LHCN-M2 (cell line): ENCODE measurements around the gene DGKG. TPM values are rescaled to one million over a fixed set of nuclear protein-coding genes. Genes with fewer than 3 reads are reported as not detected.

ENCODE experiments used
- DNase-seq: peaks from one replicate; pipeline ENCODE4 v3.0.0-alpha.2; 2012; ENCODE audit warnings: low read depth
- total RNA-seq: library from RNA; depleted of rRNA; stranded (reverse); fragments of >200 nt; gene quantifications from 2 replicates; pipeline ENCODE4 v1.2.3, GENCODE V29; 2014

Gene DGKG
- total RNA-seq, 1 experiment from 2014 or later, result 4.1 TPM

DNA sequence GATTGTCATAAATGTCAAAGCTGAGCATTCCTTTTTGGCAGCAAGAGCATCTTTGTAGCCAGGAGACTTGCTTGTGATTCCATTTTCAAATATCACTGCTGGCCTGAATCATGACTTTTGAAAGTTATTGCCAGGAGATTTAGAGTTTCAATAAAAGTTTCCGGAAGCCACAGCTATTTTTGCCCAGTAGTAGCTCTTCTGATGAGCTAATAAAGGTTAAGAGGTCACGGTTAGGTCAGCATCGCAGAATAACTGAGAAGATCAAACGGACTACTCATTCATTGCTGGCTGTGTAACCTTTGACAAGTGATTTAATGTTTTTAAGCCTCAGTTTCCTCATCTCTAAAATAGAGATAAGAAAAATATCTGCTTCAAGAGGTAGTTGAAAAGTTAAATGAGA, 148.1 kb downstream of the DGKG start:
- DNase-seq, result peak; percentile 40

DNA sequence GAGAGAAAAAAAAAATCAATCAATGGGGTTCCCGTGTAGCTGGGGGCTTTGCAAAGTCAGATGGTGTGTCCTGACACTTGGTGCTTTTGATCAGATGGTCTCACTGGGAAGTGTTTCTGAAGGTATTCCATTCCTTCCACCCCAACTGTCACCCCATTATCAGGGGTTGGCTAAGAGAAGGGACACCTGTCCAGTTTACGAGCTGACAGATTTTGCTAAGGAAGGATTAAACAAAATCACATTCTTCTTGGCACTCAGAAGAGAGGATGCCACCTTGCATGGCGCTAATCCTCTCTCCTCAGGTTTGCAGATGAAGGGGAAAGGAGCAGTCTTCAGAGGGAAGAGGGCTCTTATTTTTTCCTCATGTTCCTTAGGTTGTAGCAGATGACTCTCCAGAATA, 149.4 kb downstream of the DGKG start:
- no peak for DNase-seq

DNA sequence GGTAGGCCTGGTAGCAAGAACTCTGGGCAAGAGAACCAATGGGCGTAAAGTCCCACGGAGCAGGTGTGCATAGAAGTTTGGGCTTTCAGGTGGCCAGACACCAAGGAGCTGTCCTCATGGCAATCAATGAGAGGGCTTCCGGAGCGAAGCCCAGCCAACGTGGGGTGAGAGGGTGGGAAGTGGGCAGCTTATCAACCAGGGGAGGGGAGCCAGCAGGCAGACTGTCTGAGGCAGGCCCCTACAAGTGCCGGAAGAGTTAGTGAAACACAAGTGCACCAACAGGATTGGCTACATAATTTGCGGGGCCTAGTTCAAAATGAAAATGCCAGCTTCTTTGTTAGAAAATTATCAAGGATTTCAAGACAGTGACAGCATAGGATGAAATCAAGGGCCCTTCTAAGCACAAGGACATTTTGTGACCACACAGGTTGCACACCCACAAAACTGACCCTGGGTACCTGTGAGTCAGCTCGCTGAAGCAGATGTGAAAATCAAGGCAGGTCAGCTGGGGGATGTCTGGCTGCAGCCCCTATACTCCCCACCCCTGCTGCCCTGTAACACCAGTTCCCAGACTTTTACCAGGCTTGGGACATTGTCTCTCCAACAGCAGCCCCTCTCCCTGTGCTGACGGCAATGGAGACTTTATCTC, 151.1 kb downstream of the DGKG start:
- no peak for DNase-seq

DNA sequence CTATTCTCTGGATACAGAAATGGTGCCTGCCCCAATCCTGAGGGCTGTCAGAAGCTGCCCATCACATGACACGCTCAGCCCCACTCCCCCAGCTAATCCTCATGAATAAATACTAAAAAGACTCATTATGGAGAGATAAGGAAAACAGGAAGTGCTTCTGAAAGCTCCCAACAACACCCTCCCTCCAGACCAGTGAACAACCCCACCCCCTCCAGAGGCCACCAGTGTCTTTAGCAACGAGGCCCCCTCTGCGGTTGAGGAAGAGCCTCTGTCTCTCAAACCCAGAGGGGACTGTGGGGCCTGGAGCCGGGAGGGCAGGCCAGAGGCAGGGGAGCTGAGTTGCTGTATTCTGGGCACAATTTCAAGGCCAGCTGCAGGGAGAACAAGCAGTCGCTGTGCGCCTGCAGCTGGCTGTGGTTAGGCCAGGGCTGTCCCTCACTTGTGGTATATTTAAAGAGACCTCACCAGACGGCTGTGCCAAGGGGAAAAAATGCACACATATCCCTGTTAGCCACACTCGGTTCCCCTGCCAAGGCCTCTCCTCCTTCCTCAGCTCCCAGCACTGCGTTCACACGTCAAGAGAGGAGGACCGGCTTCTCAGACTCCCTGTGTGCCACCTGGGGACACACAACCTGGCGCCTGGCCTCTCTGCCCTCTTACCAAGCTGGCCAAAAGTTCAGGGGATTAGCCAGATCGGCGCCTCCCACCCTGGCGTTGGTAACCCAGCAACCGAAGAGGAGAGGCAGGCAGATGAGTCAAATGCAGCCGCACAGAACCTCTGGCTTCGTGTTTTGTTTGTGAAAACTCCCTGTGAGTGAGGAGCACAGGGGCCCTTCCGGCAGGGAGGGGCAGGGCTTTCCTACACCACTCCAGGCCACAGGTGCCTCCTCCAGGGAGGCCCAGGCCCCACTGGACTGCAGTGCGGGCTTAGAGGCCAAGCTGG, 152.0 kb downstream of the DGKG start:
- DNase-seq, result peak; percentile 86

DNA sequence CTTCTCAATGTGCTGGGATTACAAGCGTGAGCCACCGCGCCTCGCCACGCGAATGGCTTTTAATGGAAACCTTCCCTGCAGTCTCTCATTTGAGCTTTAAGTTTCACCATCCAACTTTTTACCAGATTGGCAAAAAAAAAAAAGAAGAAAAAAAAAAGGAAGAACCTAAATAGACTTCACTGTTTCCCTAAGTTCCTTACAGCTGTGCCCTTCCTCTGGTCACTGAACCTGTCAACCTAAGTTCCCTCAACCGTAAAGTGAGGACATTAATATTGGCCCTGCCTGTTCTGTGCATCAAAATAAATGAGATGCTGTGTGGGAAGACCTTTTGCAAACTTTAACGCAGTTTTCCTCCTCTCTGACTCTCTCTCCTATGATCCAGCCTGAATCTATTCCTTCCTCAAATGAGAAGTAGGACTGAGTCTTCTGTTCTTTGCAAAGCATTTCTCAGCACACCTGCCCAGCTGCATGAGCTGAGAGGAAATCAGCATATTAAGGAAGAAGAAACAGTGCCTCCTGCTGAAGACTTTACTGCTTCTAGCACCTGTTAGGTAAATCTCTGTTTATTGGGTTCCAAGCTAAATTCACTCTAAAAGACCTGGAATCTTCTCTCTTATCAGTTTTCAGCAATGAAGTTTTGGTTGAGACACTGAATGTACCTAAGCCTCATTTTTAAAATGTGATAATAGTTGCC, 153.6 kb downstream of the DGKG start:
- DNase-seq, result no peak

DNA sequence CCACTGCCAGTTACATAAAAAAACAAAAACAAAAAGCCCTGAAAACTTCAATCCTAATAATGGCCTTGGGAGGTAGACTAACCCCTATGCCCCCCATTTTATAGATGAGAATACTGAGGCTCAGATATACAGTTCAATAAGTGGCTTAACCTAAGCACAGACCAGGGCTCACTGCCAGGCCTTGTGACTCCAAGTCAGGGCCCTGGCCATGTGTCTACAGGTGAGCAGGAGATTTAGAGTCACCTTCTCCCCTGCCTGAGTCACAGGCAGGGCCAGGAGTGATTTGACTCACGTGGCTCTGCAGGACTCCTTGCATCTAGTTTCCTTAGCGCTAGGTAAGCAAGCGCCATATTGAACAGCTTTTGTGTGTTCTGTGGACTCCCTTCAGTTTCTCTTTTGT, 154.5 kb downstream of the DGKG start:
- DNase-seq, result no peak

DNA sequence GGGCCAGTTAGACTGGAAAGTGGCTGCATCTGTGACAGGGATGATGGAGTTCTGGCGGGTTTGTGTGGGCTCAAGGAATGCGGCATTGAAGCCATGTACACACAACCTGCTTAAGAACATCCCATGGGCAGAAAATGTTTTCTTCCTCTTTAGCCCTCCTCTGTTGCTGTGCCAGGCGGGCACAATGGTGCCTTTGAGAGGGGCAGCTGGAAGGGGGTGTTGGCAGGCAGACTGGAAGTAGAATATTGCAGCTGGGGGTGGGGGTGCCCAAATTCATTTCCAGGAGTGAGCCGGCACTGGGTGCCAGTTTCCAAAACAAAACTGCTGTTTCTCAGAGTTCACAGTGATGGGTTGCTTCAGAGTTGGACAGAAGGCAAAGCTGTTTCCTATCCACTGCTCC, 161.3 kb downstream of the DGKG start:
- no peak for DNase-seq

DNA sequence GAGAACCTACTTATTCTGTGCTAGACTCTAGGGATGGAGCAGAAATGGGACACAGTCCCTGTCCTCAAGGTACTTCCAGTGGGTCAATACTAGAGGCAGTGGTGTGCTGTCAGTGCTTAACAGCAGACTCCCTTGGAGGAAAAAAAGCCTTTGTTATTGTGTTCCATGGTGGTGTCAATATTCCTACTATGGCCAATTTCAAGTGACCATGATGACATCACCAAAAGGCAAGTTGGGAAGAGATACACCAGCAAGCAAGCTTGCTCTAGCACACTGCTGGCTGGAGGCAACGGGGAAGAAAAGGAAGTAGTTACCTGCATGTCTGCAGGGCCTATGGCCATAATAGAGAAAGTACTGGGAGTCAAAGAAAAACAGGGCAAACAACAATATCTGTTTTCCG, 163.6 kb downstream of the DGKG start:
- DNase-seq, result no peak

DNA sequence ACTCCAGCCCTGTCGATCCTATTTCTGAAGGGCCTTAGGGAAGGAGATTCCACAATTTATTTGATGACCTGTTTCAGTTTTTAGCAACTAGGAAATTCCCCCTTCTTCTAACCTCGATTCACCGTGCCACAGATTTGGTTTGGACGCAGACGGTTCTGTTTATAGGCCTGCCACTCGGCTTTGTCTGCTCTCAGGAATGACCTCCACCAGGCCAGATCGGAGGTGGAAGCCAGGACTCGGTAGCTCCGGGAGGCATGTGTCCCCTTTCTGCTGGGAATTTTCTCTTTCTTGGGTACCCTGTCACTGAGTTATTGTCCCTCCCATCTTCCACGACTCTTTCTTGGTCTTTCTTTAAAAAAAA, 167.6 kb downstream of the DGKG start:
- DNase-seq, result no peak

DNA sequence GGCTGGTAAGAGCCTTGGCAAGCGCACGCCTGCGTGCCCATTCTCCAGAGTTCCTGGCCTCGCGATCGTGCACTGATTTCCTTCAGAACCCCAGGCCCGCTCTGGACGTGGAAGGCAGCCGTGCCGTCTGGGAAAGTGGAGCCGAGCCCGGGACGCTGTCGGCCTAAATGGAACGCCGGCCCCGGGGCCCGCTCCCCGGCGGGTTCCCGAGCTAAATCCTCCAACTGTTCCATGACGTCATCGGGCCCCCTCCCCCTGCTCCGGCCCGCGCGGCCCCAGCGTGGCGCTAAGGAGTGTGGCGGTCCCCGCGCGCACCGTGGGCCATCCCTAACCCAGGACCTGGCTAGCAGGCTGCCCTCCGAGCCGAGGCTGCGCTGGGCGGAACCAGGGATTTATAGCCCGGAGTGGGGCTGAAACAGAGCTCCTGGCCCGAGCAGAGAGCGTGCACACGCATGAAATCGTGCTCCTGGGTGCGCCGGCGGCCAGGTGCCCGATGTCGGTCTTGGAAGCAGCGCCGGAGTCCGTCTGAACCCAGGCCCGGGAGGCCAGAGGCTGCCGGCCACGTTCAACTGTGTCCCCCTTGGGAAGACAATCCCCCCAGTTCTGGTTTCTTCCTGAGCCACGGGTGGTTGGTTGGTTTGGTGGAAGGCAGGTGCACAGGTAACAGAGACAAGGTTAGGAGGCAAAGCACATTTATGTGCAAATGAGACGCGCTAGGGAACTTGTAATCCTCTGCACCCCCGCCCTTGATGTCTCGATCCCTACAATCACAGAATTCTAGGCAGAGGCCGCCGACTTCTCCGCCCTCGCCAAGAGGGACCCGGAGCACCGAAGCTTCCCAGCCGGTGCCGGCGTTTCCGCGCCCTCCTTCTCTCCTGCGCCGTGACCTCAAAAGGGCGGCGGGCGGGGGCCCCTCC, 168.2 kb downstream of the DGKG start:
- no peak for DNase-seq

DNA sequence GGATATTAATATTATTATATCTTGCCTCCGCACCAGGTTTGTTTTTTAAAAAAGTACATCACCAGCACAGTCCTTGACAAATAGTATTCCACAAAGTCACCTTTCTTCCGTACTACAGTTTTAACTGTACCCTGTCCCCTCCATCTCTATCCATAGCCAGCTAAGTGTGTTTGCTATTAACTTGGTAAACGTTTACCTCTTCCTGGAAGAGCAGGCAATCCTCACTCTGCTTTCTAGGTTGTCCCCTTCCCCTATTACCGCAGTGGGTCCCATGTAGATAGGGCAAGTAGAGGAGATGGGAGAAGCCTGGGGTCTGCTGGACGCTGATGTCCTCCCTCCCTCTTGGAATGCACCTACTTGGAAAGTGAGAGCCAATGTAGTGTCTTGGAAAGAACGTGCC, 169.2 kb downstream of the DGKG start:
- no peak for DNase-seq

DNA sequence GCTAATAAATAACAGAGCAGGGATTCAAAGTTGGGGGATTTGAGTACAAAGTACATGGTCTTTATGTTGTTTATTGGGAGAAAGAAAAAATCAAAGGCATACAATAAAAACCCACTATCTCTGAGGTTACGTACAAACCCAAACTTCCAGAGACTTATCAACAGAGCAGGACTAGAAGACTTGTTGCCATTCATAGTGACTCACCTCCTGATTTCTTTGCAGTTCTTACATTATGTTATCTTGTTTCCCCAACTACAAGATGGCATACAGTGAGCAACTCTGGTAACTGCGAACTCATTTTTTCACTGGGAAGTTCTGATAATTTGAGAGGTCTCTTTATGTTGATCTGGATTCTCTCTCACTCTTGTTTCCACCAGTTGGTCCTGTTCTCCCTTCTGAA, 172.5 kb downstream of the DGKG start:
- no peak for DNase-seq

DNA sequence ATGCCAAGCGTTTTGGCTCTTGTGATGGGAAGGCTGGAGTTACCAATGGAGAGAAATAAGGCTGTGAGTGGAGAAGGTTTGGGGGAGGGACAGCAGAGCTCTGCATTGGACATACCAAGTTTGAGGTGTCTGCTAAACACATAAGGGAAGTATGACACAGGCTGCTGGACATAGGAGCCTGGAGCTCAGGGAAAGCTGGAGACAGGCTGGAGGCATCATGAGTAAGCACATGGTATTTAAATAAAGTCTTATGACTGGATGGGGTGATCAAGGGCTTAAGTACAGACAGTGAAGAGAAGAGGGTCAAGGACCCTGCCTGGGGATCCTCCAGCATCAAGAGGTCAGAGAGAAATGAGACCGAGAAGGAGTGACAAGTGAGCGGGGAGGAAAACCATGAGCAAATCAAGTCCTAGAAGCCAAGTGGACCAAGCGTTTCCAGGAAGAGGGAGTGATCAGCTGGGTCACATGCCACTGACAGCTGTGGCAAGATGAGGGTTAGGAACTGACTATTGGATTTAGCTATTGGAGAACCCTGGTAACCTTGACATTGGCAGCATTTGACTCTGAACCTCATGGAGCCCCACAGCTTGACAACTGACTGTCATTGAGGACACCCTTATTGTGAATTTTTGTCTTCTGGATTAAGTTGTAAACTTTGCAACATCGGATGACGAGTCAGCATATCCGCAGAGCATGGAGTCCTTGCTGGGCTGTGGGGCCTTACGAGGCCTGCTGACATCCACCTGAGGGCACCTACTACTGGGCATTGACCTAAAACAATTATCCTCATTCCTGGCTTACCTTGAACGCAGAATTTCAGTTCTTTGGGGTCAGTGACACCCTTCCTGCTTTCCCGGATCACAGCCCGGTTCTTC, 174.4 kb downstream of the DGKG start:
- DNase-seq, result peak; percentile 9

DNA sequence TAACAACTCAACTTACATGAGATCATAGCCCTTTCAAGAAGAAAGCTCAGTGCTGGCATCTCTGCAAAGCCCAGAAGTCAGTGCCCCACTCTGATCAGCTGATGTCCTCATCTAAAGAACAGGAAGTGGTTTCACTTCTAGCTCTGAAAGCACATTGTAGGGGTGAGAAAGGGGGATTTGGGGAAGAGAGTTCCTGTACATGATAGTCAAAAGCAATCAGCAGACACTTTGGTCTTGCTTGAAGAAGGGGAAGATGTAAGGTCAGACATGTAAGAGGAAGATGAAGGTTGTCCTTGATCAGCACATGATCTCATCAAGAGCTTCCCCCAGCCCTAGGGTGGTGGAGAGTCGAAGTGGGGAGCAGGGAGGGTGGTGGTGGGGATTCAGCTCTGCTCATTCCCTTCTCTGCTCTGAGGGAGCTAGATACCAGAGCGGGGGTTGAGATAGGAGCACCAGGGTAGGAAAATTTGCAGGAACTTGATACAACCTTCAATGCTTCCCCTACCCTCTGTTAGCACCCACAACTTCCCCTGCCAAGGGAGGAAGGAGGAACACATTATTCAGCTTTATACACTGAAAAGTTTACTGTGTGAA, 176.7 kb downstream of the DGKG start:
- no peak for DNase-seq

DNA sequence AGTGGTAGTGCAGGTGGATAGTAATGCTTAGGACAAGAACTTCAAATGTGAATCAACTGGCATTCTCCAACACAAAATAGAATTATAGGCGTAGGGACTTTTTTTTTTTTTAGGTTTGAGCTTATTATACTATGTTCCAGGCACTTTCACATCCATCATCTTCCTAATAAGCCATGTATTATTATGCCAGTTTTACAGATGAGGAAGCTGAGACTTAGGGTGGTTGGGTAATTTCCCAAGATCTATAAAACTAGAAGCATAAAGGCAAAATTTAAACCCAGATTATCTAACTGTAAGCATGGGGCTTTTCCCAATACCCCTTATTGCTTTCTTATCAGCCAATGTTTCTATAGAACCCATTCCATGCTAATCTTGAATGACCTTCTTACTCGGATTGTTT, 178.0 kb downstream of the DGKG start:
- DNase-seq, result no peak

DNA sequence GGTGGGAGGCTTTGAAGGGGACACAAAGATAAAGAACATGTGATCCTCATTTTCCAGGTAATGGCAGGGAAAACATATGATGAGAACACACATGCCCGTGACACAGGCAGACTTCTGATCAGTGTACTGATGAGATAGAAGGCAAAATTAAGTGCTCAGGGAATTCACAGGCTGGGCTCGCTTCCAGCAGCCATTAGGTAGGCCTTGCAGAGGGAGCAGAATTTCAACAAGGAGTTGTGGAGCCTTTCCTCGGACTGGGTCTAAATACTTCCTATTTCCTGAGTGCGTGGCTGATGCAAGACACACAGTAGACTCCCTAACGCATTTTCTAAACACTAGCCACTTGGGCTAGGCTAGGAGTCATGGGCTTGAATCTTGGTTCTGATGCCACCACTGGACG, 179.2 kb downstream of the DGKG start:
- no peak for DNase-seq

DNA sequence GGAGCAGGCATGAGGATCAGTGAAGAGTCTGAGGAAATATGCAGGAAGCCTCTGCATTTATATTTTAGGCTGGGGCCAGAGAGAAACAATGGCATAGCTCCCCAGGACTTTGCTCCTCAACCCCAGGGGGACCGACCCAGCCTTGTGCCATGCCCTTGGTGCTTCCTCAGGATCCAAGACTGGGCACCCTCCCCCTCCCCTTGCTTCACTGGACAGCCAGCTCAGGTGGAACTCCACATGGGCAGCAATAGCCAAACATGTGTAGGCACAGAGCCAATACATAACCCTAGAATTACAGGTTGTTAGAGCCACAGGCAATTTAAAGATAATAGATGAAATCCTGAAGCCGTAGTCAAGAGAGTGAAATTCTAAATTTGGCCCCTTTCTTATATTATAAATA, 180.1 kb downstream of the DGKG start:
- DNase-seq, result no peak

DNA sequence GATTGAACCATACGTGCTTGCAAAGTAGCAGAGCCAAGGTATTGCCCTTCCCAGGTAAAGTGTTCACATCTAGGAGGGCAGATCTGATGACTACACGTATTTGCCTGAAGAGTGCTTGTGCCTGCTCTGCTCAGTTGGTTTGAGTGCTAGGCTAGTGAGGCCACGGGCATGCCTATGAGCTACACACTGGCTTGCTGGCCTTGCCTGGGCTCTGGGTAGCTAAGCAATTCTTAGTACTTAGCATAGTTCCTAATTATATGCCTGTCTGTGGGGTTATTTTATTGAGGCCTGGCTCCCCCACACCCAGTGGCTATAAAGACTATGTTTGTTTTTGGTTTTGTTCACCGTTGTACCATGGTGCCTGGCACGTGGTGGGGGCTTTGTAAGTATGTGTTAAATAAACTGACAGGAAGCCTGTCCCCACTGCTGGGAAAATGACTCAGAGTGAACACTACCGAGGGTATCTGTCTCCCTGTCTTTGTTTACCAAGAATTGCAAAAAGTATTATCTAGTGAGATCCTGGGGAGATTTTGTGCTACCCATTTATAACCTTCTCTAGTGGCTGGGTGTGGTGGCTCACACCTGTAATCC, 181.0 kb downstream of the DGKG start:
- DNase-seq, result no peak

DNA sequence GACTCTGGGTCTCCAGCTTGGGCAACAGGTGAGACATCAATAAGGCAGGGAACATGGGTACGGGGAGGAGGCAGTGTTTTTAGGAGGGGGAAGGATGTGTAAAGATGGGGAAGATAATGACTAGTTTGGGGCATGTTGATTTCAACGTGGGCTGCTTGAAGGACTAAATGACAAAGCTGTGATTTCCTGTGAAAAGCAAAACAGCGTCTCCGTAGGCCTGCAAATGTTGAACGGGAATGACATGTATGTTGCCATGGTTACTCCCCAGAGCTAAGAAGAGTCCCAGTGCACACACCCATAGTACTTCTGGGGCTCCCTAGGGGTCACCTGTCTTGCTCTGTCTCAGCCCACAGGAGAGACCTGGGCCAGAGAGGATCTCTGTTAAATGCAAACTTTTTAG, 181.9 kb downstream of the DGKG start:
- no peak for DNase-seq

DNA sequence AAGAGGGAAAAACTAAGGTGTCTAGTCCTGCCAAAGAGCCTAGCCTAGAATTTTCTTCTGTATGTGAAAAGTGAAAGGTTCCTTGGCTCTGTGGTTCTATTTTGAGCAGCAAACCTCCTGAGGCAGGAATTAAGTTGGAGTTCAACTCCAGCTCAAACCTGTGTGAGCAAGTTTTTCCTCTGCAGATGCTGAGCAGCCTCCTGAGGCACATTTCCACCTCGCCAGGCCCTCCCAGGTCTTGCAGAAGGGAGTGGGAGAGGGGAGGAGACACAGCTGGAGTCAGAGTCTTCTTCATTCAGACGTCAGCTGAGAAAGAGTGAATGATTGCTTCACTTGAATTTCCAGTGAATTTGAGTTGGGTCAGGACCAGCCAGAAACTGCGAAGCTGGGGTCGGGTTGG, 183.6 kb downstream of the DGKG start:
- no peak for DNase-seq
